Measurements from ENCODE around the gene SFMBT1. TPM values are rescaled to one million over a fixed set of nuclear protein-coding genes. Genes with fewer than 3 reads are reported as not detected.

The SFMBT1 gene
- total RNA-seq, 6 experiments from 2014 or later: 3.0 to 4.8 (median 3.9) TPM

DNA sequence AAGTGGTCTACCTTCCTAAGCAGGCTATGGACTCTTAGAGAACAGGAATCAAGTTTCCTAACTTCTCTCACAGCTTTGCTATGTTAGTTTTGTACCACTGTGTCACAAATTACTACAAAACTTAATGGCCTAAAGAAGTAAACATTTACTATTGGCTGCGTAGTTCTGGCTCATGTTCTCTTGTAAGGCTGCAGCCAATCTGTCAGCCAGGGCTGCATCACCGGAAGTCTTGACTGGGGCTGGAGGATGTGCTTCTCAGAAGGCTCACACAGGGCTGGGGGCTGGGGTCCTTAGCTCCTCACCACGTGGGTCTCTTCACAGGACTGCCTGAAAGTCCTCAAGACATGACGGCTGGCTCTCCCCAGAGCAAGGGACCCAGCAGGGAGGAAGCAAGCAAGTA is 164.0 kb downstream of the SFMBT1 start:
- Mint-ChIP-seq H3K27ac (peak overlapping the region; percentile 45; the same call in 1 of the 2 replicates), H3K27me3 (ENCODE audit: insufficient read depth) (no peaks in the 10 kb centered on the region)

DNA sequence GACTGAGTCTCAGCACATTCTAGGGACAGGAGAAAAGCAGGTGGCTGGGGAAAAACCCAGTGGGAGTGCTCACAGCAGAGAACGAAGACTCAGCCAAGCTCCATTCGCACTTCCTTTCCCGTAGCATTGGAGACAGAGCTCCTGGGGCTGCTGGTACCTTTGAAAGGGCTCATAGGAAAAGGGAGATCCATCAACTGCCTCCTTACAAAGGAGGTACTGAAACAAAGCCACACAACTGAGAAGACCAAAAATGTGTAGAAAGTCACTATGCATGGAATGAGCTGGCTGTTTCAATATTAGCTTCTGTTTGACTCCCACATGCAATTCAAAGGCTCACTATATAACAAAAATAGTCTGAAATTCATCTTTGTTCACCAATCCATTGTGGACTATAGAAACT is 165.4 kb downstream of the SFMBT1 start:
- H3K9me3 Mint-ChIP-seq: no peaks in the 10 kb centered on the region
- peaks cover 16% of the 10 kb centered on the region for H3K36me3 Mint-ChIP-seq (ENCODE audit: low read depth)
- DNase-seq: no peak
- H3K27me3 Mint-ChIP-seq (ENCODE audit: insufficient read depth): no peaks in the 10 kb centered on the region
- H3K27ac Mint-ChIP-seq: no peak overlapping the region
- H3K4me3 Mint-ChIP-seq: no peak overlapping the region
- TF ChIP-seq, protein P1, sequence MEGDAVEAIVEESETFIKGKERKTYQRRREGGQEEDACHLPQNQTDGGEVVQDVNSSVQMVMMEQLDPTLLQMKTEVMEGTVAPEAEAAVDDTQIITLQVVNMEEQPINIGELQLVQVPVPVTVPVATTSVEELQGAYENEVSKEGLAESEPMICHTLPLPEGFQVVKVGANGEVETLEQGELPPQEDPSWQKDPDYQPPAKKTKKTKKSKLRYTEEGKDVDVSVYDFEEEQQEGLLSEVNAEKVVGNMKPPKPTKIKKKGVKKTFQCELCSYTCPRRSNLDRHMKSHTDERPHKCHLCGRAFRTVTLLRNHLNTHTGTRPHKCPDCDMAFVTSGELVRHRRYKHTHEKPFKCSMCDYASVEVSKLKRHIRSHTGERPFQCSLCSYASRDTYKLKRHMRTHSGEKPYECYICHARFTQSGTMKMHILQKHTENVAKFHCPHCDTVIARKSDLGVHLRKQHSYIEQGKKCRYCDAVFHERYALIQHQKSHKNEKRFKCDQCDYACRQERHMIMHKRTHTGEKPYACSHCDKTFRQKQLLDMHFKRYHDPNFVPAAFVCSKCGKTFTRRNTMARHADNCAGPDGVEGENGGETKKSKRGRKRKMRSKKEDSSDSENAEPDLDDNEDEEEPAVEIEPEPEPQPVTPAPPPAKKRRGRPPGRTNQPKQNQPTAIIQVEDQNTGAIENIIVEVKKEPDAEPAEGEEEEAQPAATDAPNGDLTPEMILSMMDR (IDR thresholded peaks at IDR 0.05): no peak
- peaks cover 12% of the 10 kb centered on the region for H3K4me1 Mint-ChIP-seq (ENCODE audit: low read depth)

More for the DNA sequence above, 164.0 kb downstream of the SFMBT1 start:
- H3K36me3 Mint-ChIP-seq (ENCODE audit: low read depth): peaks cover 21% of the 10 kb centered on the region
- peaks cover 16% of the 10 kb centered on the region for H3K4me1 Mint-ChIP-seq (ENCODE audit: low read depth)
- H3K4me3 Mint-ChIP-seq: no peak overlapping the region
- no peaks in the 10 kb centered on the region for H3K9me3 Mint-ChIP-seq
- TF ChIP-seq, protein P1 (IDR thresholded peaks at IDR 0.05): no peak
- DNase-seq: no peak

DNA sequence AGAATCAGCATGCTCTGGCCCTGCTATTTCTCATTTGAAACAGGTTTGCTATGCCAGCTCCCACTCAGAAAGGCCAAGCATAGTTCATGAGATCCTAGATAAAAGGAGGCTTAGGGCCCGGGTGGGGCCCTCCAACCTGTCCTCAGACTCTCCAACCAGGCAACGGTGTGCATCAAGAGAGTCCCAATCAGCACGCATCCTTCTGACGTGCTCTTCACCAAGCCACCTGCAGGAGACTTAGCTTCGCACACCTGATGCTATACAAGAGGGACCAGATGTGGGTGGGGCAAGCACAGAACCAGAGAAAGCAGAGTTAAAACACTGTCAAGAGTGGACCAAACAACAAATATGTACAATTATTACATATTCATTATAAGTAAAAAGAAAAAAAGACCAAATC is 165.8 kb downstream of the SFMBT1 start:
- no peaks in the 10 kb centered on the region for H3K27me3 Mint-ChIP-seq (ENCODE audit: insufficient read depth)
- no peak overlapping the region for H3K4me3 Mint-ChIP-seq
- H3K36me3 Mint-ChIP-seq (ENCODE audit: low read depth): peaks cover 12% of the 10 kb centered on the region
- H3K4me1 Mint-ChIP-seq (ENCODE audit: low read depth): peaks cover 8% of the 10 kb centered on the region
- TF ChIP-seq, protein P1 (IDR thresholded peaks at IDR 0.05): no peak
- no peak overlapping the region for H3K27ac Mint-ChIP-seq
- H3K9me3 Mint-ChIP-seq: no peaks in the 10 kb centered on the region
- DNase-seq: no peak

DNA sequence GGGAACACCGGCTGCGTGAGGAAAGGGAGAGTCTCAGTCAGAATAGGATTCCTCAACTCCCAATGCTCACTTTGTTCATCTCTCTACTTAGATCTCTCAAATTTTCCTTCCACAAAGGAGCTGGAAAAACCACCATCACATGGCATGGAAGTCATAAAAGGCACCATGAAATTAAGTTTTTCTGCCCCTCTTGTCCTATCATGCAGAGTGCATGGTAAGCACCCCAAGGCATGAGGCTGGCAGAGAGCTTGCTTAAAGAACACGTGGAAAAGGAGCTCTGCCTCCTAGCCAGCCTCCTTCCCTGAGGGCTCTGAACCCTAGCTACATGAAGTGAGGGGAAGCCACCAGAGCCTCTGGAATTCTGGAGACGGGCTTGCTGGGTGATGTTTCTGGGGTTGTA is 166.3 kb downstream of the SFMBT1 start:
- H3K27ac Mint-ChIP-seq: no peak overlapping the region
- H3K27me3 Mint-ChIP-seq (ENCODE audit: insufficient read depth): no peaks in the 10 kb centered on the region
- no peaks in the 10 kb centered on the region for H3K9me3 Mint-ChIP-seq
- TF ChIP-seq, protein P1 (IDR thresholded peaks at IDR 0.05): no peak
- no peak for DNase-seq
- peaks cover 5% of the 10 kb centered on the region for H3K4me1 Mint-ChIP-seq (ENCODE audit: low read depth)
- peaks cover 7% of the 10 kb centered on the region for H3K36me3 Mint-ChIP-seq (ENCODE audit: low read depth)
- no peak overlapping the region for H3K4me3 Mint-ChIP-seq

DNA sequence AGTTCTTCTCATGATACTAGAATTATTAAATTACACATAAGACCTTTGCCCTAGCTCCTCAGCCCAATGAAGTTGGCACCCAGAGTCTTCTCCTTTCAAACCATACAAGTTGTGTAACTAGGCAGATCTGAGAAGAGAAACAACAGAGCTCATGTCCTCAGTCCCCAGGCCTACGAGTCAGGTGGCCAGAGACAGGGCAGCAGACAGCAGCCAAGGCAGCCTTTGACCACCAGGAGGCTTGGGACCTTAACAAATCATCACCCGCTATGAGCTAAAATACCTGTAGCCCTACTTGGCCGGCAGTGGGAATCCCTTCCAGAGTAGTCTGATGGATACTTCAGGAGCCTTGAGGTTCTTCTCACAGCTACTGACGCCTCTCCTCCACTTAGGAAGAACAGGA is 166.8 kb downstream of the SFMBT1 start:
- Mint-ChIP-seq H3K4me3 (no peak overlapping the region), H3K36me3 (ENCODE audit: low read depth) (peaks cover 6% of the 10 kb centered on the region; the same call in 1 of the 2 replicates), H3K27ac (no peak overlapping the region), H3K4me1 (ENCODE audit: low read depth) (peaks cover 8% of the 10 kb centered on the region), H3K27me3 (ENCODE audit: insufficient read depth) (no peaks in the 10 kb centered on the region), H3K9me3 (no peaks in the 10 kb centered on the region)
- DNase-seq: no peak
- TF ChIP-seq, protein P1 (IDR thresholded peaks at IDR 0.05): peak; percentile 38

DNA sequence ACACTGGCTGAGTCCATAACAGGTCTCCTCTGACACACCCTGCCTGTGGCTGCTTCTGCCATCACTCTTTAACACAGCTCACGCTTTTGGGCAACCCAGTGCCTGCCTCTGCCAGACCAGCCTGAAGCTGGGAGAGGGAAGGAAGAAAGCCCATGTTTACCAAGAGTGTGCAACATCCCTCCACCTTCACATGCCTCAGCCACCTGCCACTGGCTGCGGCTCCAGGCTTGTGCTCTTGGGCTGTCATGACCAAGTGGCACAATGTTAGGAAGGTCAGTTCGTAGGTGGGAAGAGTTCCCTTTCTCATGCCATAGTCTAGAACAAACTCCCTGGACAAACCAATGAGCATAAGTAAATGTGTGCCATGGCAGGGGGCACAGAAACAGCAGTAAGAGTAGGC is 168.8 kb downstream of the SFMBT1 start:
- H3K27ac Mint-ChIP-seq: no peak overlapping the region
- H3K4me3 Mint-ChIP-seq: no peak overlapping the region

More for the DNA sequence above, 168.8 kb downstream of the SFMBT1 start:
- peaks cover 13% of the 10 kb centered on the region for H3K4me1 Mint-ChIP-seq (ENCODE audit: low read depth)
- TF ChIP-seq, protein P1 (IDR thresholded peaks at IDR 0.05): no peak
- no peak for DNase-seq
- H3K27me3 Mint-ChIP-seq (ENCODE audit: insufficient read depth): no peaks in the 10 kb centered on the region
- H3K9me3 Mint-ChIP-seq: no peaks in the 10 kb centered on the region
- H3K36me3 Mint-ChIP-seq (ENCODE audit: low read depth): peaks cover 6% of the 10 kb centered on the region; the same call in 1 of the 2 replicates

Measured in HFFc6 (cell line).